Measurements from ENCODE around the gene MARK2.

MARK2 gene

GRCh38 chr11:63869171-63869591 is 30.3 kb downstream of the MARK2 start:
- no peak for TF ChIP-seq ZNF565 (CRISPR knock-in tag; conservative IDR thresholded peaks at IDR 0.05; ENCODE audit: low read depth)
- no peak for TF ChIP-seq RARB (CRISPR knock-in tag; IDR thresholded peaks at IDR 0.05)
- TF ChIP-seq ZC3H10 (CRISPR knock-in tag; IDR thresholded peaks at IDR 0.05): no peak
- no peak for TF ChIP-seq OSR1 (CRISPR knock-in tag; IDR thresholded peaks at IDR 0.05)
- TF ChIP-seq TOX (CRISPR knock-in tag; IDR thresholded peaks at IDR 0.05; ENCODE audit: borderline replicate concordance): no peak
- TF ChIP-seq, protein P1, sequence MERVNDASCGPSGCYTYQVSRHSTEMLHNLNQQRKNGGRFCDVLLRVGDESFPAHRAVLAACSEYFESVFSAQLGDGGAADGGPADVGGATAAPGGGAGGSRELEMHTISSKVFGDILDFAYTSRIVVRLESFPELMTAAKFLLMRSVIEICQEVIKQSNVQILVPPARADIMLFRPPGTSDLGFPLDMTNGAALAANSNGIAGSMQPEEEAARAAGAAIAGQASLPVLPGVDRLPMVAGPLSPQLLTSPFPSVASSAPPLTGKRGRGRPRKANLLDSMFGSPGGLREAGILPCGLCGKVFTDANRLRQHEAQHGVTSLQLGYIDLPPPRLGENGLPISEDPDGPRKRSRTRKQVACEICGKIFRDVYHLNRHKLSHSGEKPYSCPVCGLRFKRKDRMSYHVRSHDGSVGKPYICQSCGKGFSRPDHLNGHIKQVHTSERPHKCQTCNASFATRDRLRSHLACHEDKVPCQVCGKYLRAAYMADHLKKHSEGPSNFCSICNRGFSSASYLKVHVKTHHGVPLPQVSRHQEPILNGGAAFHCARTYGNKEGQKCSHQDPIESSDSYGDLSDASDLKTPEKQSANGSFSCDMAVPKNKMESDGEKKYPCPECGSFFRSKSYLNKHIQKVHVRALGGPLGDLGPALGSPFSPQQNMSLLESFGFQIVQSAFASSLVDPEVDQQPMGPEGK (CRISPR knock-in tag; IDR thresholded peaks at IDR 0.05; ENCODE audit: borderline replicate concordance): no peak
- TF ChIP-seq CSDC2 (CRISPR knock-in tag; IDR thresholded peaks at IDR 0.05): no peak
- no peak for TF ChIP-seq TCF4 (CRISPR knock-in tag; IDR thresholded peaks at IDR 0.05; ENCODE audit: borderline replicate concordance)
- no peak for TF ChIP-seq ZNF70 (CRISPR knock-in tag; IDR thresholded peaks at IDR 0.05)
- no peak for TF ChIP-seq SNAI2 (CRISPR knock-in tag; IDR thresholded peaks at IDR 0.05)
- no peak for TF ChIP-seq ESRRG (CRISPR knock-in tag; IDR thresholded peaks at IDR 0.05)
- no peak for TF ChIP-seq ZNF8 (CRISPR knock-in tag; IDR thresholded peaks at IDR 0.05)
- TF ChIP-seq GLIS3 (CRISPR knock-in tag; IDR thresholded peaks at IDR 0.05): no peak
- no peak for TF ChIP-seq PPARA (CRISPR knock-in tag; IDR thresholded peaks at IDR 0.05; ENCODE audit: borderline replicate concordance)
- TF ChIP-seq, protein P2, sequence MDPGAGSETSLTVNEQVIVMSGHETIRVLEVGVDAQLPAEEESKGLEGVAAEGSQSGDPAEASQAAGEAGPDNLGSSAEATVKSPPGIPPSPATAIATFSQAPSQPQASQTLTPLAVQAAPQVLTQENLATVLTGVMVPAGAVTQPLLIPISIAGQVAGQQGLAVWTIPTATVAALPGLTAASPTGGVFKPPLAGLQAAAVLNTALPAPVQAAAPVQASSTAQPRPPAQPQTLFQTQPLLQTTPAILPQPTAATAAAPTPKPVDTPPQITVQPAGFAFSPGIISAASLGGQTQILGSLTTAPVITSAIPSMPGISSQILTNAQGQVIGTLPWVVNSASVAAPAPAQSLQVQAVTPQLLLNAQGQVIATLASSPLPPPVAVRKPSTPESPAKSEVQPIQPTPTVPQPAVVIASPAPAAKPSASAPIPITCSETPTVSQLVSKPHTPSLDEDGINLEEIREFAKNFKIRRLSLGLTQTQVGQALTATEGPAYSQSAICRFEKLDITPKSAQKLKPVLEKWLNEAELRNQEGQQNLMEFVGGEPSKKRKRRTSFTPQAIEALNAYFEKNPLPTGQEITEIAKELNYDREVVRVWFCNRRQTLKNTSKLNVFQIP (CRISPR knock-in tag; IDR thresholded peaks at IDR 0.05; ENCODE audit: borderline replicate concordance, low read depth): no peak
- TF ChIP-seq BACH2 (CRISPR knock-in tag; IDR thresholded peaks at IDR 0.05; ENCODE audit: borderline replicate concordance): no peak
- no peak for TF ChIP-seq ARNTL (CRISPR knock-in tag; IDR thresholded peaks at IDR 0.05; ENCODE audit: borderline replicate concordance, low read depth)
- TF ChIP-seq ZFP30 (CRISPR knock-in tag; IDR thresholded peaks at IDR 0.05): no peak
- TF ChIP-seq CREB5 (CRISPR knock-in tag; IDR thresholded peaks at IDR 0.05; ENCODE audit: low read depth): no peak
- no peak for TF ChIP-seq ZFP3 (CRISPR knock-in tag; IDR thresholded peaks at IDR 0.05)
- ATAC-seq: no peak

DNA sequence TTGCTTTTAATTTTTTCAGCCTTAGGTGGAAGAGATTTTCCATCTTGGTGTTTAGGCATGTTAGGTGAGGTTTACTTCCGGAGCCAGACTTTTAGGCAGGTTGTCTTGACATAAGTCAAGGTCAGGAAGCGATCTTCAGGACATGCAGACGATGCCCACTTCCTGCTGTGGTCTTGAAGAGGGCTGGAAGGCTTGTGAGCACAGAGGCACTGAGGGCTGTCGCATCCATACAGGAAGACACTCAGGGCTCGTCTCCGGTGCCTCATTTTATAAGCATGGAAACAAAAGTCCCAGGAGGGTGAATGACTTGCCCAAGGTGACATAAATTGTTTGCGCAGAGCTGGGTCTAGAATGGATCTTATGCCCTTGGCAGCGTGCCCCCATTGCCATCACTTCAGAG is 30.8 kb downstream of the MARK2 start:
- TF ChIP-seq, protein P1 (CRISPR knock-in tag; IDR thresholded peaks at IDR 0.05; ENCODE audit: borderline replicate concordance): no peak
- TF ChIP-seq ZNF8 (CRISPR knock-in tag; IDR thresholded peaks at IDR 0.05): no peak
- no peak for TF ChIP-seq ZFP3 (CRISPR knock-in tag; IDR thresholded peaks at IDR 0.05)
- no peak for TF ChIP-seq GLIS3 (CRISPR knock-in tag; IDR thresholded peaks at IDR 0.05)
- TF ChIP-seq TCF4 (CRISPR knock-in tag; IDR thresholded peaks at IDR 0.05; ENCODE audit: borderline replicate concordance): no peak
- TF ChIP-seq SNAI2 (CRISPR knock-in tag; IDR thresholded peaks at IDR 0.05): no peak
- TF ChIP-seq CSRNP3 (CRISPR knock-in tag; IDR thresholded peaks at IDR 0.05): no peak
- TF ChIP-seq ARNTL (CRISPR knock-in tag; IDR thresholded peaks at IDR 0.05; ENCODE audit: borderline replicate concordance, low read depth): no peak
- TF ChIP-seq ISL1 (CRISPR knock-in tag; IDR thresholded peaks at IDR 0.05): no peak
- no peak for TF ChIP-seq RARB (CRISPR knock-in tag; IDR thresholded peaks at IDR 0.05)
- no peak for TF ChIP-seq ZC3H10 (CRISPR knock-in tag; IDR thresholded peaks at IDR 0.05)
- no peak for TF ChIP-seq ZNF565 (CRISPR knock-in tag; conservative IDR thresholded peaks at IDR 0.05; ENCODE audit: low read depth)
- TF ChIP-seq TOX (CRISPR knock-in tag; IDR thresholded peaks at IDR 0.05; ENCODE audit: borderline replicate concordance): no peak
- TF ChIP-seq ESRRG (CRISPR knock-in tag; IDR thresholded peaks at IDR 0.05): no peak
- TF ChIP-seq, protein P2 (CRISPR knock-in tag; IDR thresholded peaks at IDR 0.05; ENCODE audit: borderline replicate concordance, low read depth): no peak
- no peak for TF ChIP-seq OSR1 (CRISPR knock-in tag; IDR thresholded peaks at IDR 0.05)
- TF ChIP-seq, protein P3, sequence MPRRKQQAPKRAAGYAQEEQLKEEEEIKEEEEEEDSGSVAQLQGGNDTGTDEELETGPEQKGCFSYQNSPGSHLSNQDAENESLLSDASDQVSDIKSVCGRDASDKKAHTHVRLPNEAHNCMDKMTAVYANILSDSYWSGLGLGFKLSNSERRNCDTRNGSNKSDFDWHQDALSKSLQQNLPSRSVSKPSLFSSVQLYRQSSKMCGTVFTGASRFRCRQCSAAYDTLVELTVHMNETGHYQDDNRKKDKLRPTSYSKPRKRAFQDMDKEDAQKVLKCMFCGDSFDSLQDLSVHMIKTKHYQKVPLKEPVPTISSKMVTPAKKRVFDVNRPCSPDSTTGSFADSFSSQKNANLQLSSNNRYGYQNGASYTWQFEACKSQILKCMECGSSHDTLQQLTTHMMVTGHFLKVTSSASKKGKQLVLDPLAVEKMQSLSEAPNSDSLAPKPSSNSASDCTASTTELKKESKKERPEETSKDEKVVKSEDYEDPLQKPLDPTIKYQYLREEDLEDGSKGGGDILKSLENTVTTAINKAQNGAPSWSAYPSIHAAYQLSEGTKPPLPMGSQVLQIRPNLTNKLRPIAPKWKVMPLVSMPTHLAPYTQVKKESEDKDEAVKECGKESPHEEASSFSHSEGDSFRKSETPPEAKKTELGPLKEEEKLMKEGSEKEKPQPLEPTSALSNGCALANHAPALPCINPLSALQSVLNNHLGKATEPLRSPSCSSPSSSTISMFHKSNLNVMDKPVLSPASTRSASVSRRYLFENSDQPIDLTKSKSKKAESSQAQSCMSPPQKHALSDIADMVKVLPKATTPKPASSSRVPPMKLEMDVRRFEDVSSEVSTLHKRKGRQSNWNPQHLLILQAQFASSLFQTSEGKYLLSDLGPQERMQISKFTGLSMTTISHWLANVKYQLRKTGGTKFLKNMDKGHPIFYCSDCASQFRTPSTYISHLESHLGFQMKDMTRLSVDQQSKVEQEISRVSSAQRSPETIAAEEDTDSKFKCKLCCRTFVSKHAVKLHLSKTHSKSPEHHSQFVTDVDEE (CRISPR knock-in tag; IDR thresholded peaks at IDR 0.05): no peak
- no peak for ATAC-seq
